Endothelial cell of umbilical vein (primary cell): ENCODE data around the gene COL16A1. TPM values are rescaled to one million over a fixed set of nuclear protein-coding genes. Genes with fewer than 3 reads are reported as not detected.

Source experiments
- BruUV-seq: library from RNA; stranded (reverse); fragments of 400-500 nt; replicated peaks from 2 replicates; lab custom pipeline; 2021; lab: Mats Ljungman, UMichigan
- CTCF ChIA-PET: fragments of 300-600, 350-600 bp; sonication (Branson Sonifier 250); formaldehyde crosslinking; loops from one replicate; lab custom pipeline; 2021; ENCODE audit warnings: antibody characterized with exemption, inconsistent platforms; lab: Charles Lee
- POLR2A ChIA-PET: fragments of 300-600, 350-600 bp; sonication (Branson Sonifier 250); formaldehyde crosslinking; loops from one replicate; lab custom pipeline; 2021; ENCODE audit warnings: antibody characterized with exemption, inconsistent platforms; lab: Charles Lee
- DNase-seq: peaks from one replicate; pipeline ENCODE4 v3.0.0-alpha.2; 2011; ENCODE audit warnings: low read depth, low spot score
- FAIRE-seq: peaks from 2 replicates; lab custom pipeline; 2011; peaks lifted over from hg19 to GRCh38; lab: Jason Lieb, UNC
- H2AFZ ChIP-seq: 2 replicates; pipeline ENCODE4 v1.6.0; 2012; ENCODE audit warnings: low read depth, low read length, control low read depth, inconsistent platforms
- H3K27ac ChIP-seq: 2 replicates; pipeline ENCODE4 v1.5.1; 2011; ENCODE audit warnings: low read depth, mild to moderate bottlenecking, control low read depth, low read length, moderate library complexity; ENCODE audit not compliant: insufficient read depth
- H3K27me3 ChIP-seq, 2 experiments: 2 replicates each; pipeline versions ENCODE4 v1.6.0 to v1.6.1; 2011; ENCODE audit warnings: low read length in 2 of 2, mixed read lengths in 1 of 2; ENCODE audit not compliant: control insufficient read depth in 2 of 2, insufficient read depth in 2 of 2
- H3K36me3 ChIP-seq, 2 experiments: 2 replicates in 1 of 2; 3 replicates in 1 of 2; pipeline ENCODE4 v1.5.1; 2011; ENCODE audit warnings: low read length in 2 of 2, mild to moderate bottlenecking in 1 of 2, moderate library complexity in 1 of 2; ENCODE audit not compliant: control insufficient read depth in 2 of 2, insufficient read depth in 2 of 2; ENCODE audit errors: extremely low read depth in 1 of 2
- H3K4me1 ChIP-seq: 3 replicates; pipeline ENCODE4 v1.5.1; 2011; ENCODE audit warnings: mild to moderate bottlenecking, low read length; ENCODE audit not compliant: control insufficient read depth, insufficient read depth; ENCODE audit errors: extremely low read depth
- H3K4me2 ChIP-seq: 2 replicates; pipeline ENCODE4 v1.6.1; 2011; ENCODE audit warnings: low read length, control low read depth, mixed read lengths; ENCODE audit not compliant: insufficient read depth
- H3K4me3 ChIP-seq, 3 experiments: fragments of 200-600 bp in 1 of 3; sonication (generic), shearing (Covaris generic) in 1 of 3; replicated peaks in 1 of 3; 2 replicates each; pipeline ENCODE4 v1.5.1; 2011 to 2016; ENCODE audit warnings: control low read depth in 3 of 3, low read length in 3 of 3, mild to moderate bottlenecking in 2 of 3, inconsistent platforms in 1 of 3, low read depth in 1 of 3, moderate library complexity in 1 of 3; ENCODE audit not compliant: insufficient read depth in 1 of 3
- H3K79me2 ChIP-seq: 2 replicates; pipeline ENCODE4 v1.6.0; 2012; ENCODE audit warnings: low read length, inconsistent platforms; ENCODE audit not compliant: control insufficient read depth, insufficient read depth
- H3K9ac ChIP-seq: replicated peaks from 2 replicates; pipeline ENCODE3; 2011; ENCODE audit warnings: low read length, control low read depth; ENCODE audit not compliant: insufficient read depth; ENCODE audit errors: extremely low read depth
- H3K9me1 ChIP-seq: replicated peaks from 3 replicates; pipeline ENCODE4 v1.6.0; 2011; ENCODE audit warnings: mild to moderate bottlenecking, low read length; ENCODE audit not compliant: control insufficient read depth, insufficient read depth; ENCODE audit errors: extremely low read depth
- H3K9me3 ChIP-seq: replicated peaks from 2 replicates; pipeline ENCODE4 v1.5.1; 2012; ENCODE audit warnings: low read length, inconsistent platforms; ENCODE audit not compliant: control insufficient read depth, insufficient read depth
- H4K20me1 ChIP-seq: replicated peaks from 2 replicates; pipeline ENCODE3; 2011; ENCODE audit warnings: mild to moderate bottlenecking, low read length; ENCODE audit not compliant: control insufficient read depth, insufficient read depth; ENCODE audit errors: extremely low read depth
- CTCF ChIP-seq, 2 donors: IDR thresholded peaks; 1 replicate in 1 of 2; 2 replicates in 1 of 2; pipeline ENCODE4 v1.5.1; 2011; ENCODE audit warnings: low read length in 2 of 2, mild to moderate bottlenecking in 2 of 2, moderate library complexity in 2 of 2, control low read depth in 1 of 2, inconsistent platforms in 1 of 2, low read depth in 1 of 2; ENCODE audit not compliant: insufficient read depth in 1 of 2; ENCODE audit errors: extremely low read depth in 1 of 2
- EZH2 ChIP-seq: IDR thresholded peaks from 2 replicates; pipeline ENCODE4 v1.6.1; 2012; ENCODE audit warnings: borderline replicate concordance, low read depth, mild to moderate bottlenecking, moderate library complexity, low read length, inconsistent platforms; ENCODE audit not compliant: severe bottlenecking
- FOS ChIP-seq: IDR thresholded peaks from 2 replicates; pipeline ENCODE4 v1.6.1; 2011; ENCODE audit warnings: mild to moderate bottlenecking, low read length, moderate library complexity, borderline replicate concordance; ENCODE audit not compliant: insufficient read depth
- GATA2 ChIP-seq: IDR thresholded peaks from 2 replicates; pipeline ENCODE4 v1.7.0; 2011; ENCODE audit warnings: low read depth, mild to moderate bottlenecking, moderate library complexity, mixed read lengths, low read length; ENCODE audit not compliant: insufficient read length, insufficient read depth
- JUN ChIP-seq: IDR thresholded peaks from 2 replicates; pipeline ENCODE4 v1.6.1; 2011; ENCODE audit warnings: borderline replicate concordance, low read depth; ENCODE audit not compliant: insufficient read length, insufficient read depth
- MAX ChIP-seq: IDR thresholded peaks from 2 replicates; pipeline ENCODE4 v1.6.1; 2011; ENCODE audit not compliant: insufficient read depth, insufficient read length
- MYC ChIP-seq: IDR thresholded peaks from one replicate; pipeline ENCODE4 v1.6.1; 2011; ENCODE audit warnings: mild to moderate bottlenecking, low read depth, low read length
- POLR2A ChIP-seq: IDR thresholded peaks from 2 replicates; pipeline ENCODE4 v1.6.1; 2012; ENCODE audit warnings: low read depth, mild to moderate bottlenecking, control low read depth, low read length
- POLR2AphosphoS5 ChIP-seq: IDR thresholded peaks from 2 replicates; pipeline ENCODE4 v1.6.1; 2012; ENCODE audit warnings: low read depth, mild to moderate bottlenecking, control low read depth, low read length, moderate library complexity; ENCODE audit not compliant: insufficient read depth
- dilution Hi-C: fragments of 300-500 bp; cut with MboI; formaldehyde crosslinking; loops from one replicate; pipeline ENCODE4 v1.15.0; 2019; ENCODE audit warnings: low sequenced_read_pairs; ENCODE audit not compliant: extremely low pct_ligation_motif_present
- intact Hi-C: fragments of 100-400 bp; cut with micrococcal nuclease; formaldehyde crosslinking; loops from one replicate; pipeline ENCODE4 v1.10.0; 2022
- polyA plus RNA-seq, 4 experiments: library from polyadenylated mRNA; depleted of rRNA in 3 of 4; stranded (reverse) in 3 of 4; unstranded in 1 of 4; fragments of >200 nt; gene quantifications; 2 replicates each; pipeline versions ENCODE4 v1.2.1 to v1.2.3, GENCODE V29; 2011 to 2012; ENCODE audit warnings: missing spikeins in 1 of 4
- total RNA-seq: library from RNA; stranded (reverse); gene quantifications from 2 replicates; pipeline ENCODE4 v1.2.3, GENCODE V29; 2021

The COL16A1 gene
- total and polyA plus RNA-seq, 2 donors (not counting 3 experiments of a cell fraction or from before 2014, with no cell fraction given): 0.68 to 1.2 TPM

GRCh38 chr1:31643976-31644559 is 59.7 kb downstream of the COL16A1 start:
- DNase-seq (no peak), FAIRE-seq (no peak)
- Histone ChIP-seq H3K9me3 (no peaks in the 10 kb centered on the region), H3K4me2 (peak overlapping the region; percentile 97), H2AFZ (peak overlapping the region; percentile 92), H4K20me1 (no peaks in the 10 kb centered on the region), H3K27ac (peak overlapping the region; percentile 90), H3K4me1 (peaks cover 22% of the 10 kb centered on the region), H3K27me3 (no peaks in the 10 kb centered on the region), H3K79me2 (peaks cover 41% of the 10 kb centered on the region), H3K36me3 (no peaks in the 10 kb centered on the region), H3K9me1 (no peaks in the 10 kb centered on the region), H3K9ac (peak overlapping the region; percentile 87), H3K4me3 (peak overlapping the region; percentile 53 to 93 (median 68))
- TF ChIP-seq GATA2: no peak
- peak; percentile 43 for TF ChIP-seq POLR2A
- TSS peak; percentile 58 for BruUV-seq
- CTCF ChIA-PET: interaction anchor here (0.6 to 1.4 kb wide), 5 partner anchors 11 to 172 kb away, joined by 3 to 9 read pairs (median 4); partner anchors contain the start of gene SPOCD1
- dilution Hi-C loops: no loop called here
- POLR2A ChIA-PET: no interaction called here
- intact Hi-C loops: loop anchor here (2.0 to 10.0 kb wide), 2 partner anchors 55 to 291 kb away; partner anchors contain the start of gene PTP4A2

- Histone ChIP-seq H3K4me3 (no peak overlapping the region), H3K79me2 (peaks cover 53% of the 10 kb centered on the region), H3K9me3 (no peaks in the 10 kb centered on the region), H4K20me1 (no peaks in the 10 kb centered on the region), H3K36me3 (no peaks in the 10 kb centered on the region), H3K9me1 (no peaks in the 10 kb centered on the region), H3K9ac (peak overlapping the region; percentile 6), H3K4me2 (peak overlapping the region; percentile 97), H3K27ac (no peak overlapping the region), H3K4me1 (peaks cover 22% of the 10 kb centered on the region), H2AFZ (no peak overlapping the region), H3K27me3 (no peaks in the 10 kb centered on the region)
- ChIA-PET CTCF (interaction anchor here (0.8 kb wide), 1 partner anchor 25 kb away, joined by 4 read pairs; no protein-coding TSS in a partner anchor), POLR2A (no interaction called here)
- TF ChIP-seq MYC (no peak), FOS (no peak), CTCF (IDR thresholded peaks at IDR 0.05; ENCODE audit: extremely low read depth in 1 of 2, insufficient read depth in 1 of 2, low read depth in 1 of 2, low read length in 2 of 2) (no peak), POLR2AphosphoS5 (no peak), GATA2 (no peak), POLR2A (no peak), EZH2 (no peak), MAX (no peak), JUN (no peak)
- FAIRE-seq: no peak
- dilution Hi-C loops: no loop called here
- no peak for DNase-seq
- intact Hi-C loops: loop anchor here (10.0 kb wide), 1 partner anchor 292 kb away; the partner anchor contains the start of gene PTP4A2
- no TSS peak for BruUV-seq
Observed at GRCh38 chr1:31642897-31643296, 60.9 kb downstream of the COL16A1 start.
